ENCODE data around the gene TEDC1. TPM values are rescaled to one million over a fixed set of nuclear protein-coding genes. Genes with fewer than 3 reads are reported as not detected.

Gene TEDC1
- polyA plus RNA-seq, 1 of the 3 experiments (the other 2 are of a cell fraction) = 13.4 TPM

GRCh38 chr14:105442834-105443233, 48.2 kb upstream of the TEDC1 start:
- peaks cover 3 to 41% of the 10 kb centered on the region in 2 experiments for H3K36me3 ChIP-seq (replicated peaks in 1 of 2; ENCODE audit: control insufficient read depth in 1 of 2, insufficient read depth in 2 of 2, low read length in 1 of 2)
- H3K9me2 ChIP-seq = no peaks in the 10 kb centered on the region
- no peak overlapping the region for H2AFZ ChIP-seq (ENCODE audit: low read depth)
- ChIA-PET CTCF (interaction anchor here (1.0 kb wide), 1 partner anchor 72 kb away, joined by 3 read pairs; no protein-coding TSS in a partner anchor), POLR2A (interaction anchor here (1.1 kb wide), 1 partner anchor 29 kb away, joined by 3 read pairs; no protein-coding TSS in a partner anchor)
- H3K4me1 ChIP-seq (ENCODE audit: control insufficient read depth in 1 of 2, insufficient read depth in 2 of 2, low read depth in 1 of 2, low read length in 1 of 2) = peaks cover 0 to 4% of the 10 kb centered on the region in 2 experiments; a peak in 1 of 4 replicates
- no peaks in the 10 kb centered on the region for H3K27me3 ChIP-seq (ENCODE audit: insufficient read depth)
- no peak overlapping the region for H3K4me2 ChIP-seq
- WGBS (ENCODE audit: low lambda C conversion rate) = 100% methylated on average over 5 of the region's 12 CpGs
- peaks cover 57% of the 10 kb centered on the region for H3K79me2 ChIP-seq (ENCODE audit: insufficient read depth)
- H3K9me3 ChIP-seq = no peaks in the 10 kb centered on the region
- peaks cover 36% of the 10 kb centered on the region for H4K20me1 ChIP-seq (ENCODE audit: insufficient read depth)
- TF ChIP-seq GATA2 (CRISPR knock-in tag; IDR thresholded peaks at IDR 0.05) = no peak
- no peak for TF ChIP-seq FOXM1 (IDR thresholded peaks at IDR 0.05; ENCODE audit: low read depth)
- TF ChIP-seq ELF1 (IDR thresholded peaks at IDR 0.05) = no peak
- TF ChIP-seq, protein P1, sequence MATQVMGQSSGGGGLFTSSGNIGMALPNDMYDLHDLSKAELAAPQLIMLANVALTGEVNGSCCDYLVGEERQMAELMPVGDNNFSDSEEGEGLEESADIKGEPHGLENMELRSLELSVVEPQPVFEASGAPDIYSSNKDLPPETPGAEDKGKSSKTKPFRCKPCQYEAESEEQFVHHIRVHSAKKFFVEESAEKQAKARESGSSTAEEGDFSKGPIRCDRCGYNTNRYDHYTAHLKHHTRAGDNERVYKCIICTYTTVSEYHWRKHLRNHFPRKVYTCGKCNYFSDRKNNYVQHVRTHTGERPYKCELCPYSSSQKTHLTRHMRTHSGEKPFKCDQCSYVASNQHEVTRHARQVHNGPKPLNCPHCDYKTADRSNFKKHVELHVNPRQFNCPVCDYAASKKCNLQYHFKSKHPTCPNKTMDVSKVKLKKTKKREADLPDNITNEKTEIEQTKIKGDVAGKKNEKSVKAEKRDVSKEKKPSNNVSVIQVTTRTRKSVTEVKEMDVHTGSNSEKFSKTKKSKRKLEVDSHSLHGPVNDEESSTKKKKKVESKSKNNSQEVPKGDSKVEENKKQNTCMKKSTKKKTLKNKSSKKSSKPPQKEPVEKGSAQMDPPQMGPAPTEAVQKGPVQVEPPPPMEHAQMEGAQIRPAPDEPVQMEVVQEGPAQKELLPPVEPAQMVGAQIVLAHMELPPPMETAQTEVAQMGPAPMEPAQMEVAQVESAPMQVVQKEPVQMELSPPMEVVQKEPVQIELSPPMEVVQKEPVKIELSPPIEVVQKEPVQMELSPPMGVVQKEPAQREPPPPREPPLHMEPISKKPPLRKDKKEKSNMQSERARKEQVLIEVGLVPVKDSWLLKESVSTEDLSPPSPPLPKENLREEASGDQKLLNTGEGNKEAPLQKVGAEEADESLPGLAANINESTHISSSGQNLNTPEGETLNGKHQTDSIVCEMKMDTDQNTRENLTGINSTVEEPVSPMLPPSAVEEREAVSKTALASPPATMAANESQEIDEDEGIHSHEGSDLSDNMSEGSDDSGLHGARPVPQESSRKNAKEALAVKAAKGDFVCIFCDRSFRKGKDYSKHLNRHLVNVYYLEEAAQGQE (IDR thresholded peaks at IDR 0.05; ENCODE audit: low read depth, low read length) = no peak
- TF ChIP-seq SMC3 (IDR thresholded peaks at IDR 0.05; ENCODE audit: low read depth, low read length) = no peak
- TF ChIP-seq YY1 (IDR thresholded peaks at IDR 0.05; ENCODE audit: low read depth) = no peak
- no peak for TF ChIP-seq NFIC (IDR thresholded peaks at IDR 0.05; ENCODE audit: borderline replicate concordance)
- TF ChIP-seq JUND (IDR thresholded peaks at IDR 0.05) = no peak
- no peak for TF ChIP-seq RXRA (IDR thresholded peaks at IDR 0.05; ENCODE audit: borderline replicate concordance, low read depth)
- H3F3A ChIP-seq (replicated peaks; ENCODE audit: insufficient read depth) = no peaks in the 10 kb centered on the region
- DNase-seq = no peak
- no peak overlapping the region for H3K9ac ChIP-seq
- no peak overlapping the region for H3K4me3 ChIP-seq (ENCODE audit: low read depth in 2 of 2, low read length in 1 of 2)
- H3K27ac ChIP-seq (ENCODE audit: low read depth in 2 of 2, low read length in 1 of 2) = no peak overlapping the region

DNA sequence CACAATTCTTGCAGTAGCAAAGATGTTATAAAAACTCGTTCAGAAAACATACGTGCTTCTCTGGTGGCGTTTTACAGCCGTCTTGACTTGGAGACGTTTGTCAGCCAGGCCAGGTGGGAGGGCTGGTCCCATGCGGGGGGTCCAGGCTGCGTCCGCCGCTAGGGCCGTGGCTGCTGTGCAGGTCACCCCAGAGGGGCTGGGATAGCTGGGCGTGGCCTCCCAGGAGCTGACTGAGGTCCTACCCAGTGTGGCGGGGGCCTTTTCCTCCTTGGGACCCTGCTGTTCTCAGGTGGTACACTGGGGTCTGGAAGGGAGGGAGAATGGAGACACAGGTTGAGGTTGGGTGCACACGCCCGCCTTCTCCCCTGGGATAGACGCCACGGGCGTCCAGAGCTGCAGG, 46.2 kb upstream of the TEDC1 start:
- Histone ChIP-seq H2AFZ (ENCODE audit: low read depth) (no peak overlapping the region), H3K36me3 (replicated peaks in 1 of 2; ENCODE audit: control insufficient read depth in 1 of 2, insufficient read depth in 2 of 2, low read length in 1 of 2) (peaks cover 3 to 40% of the 10 kb centered on the region in 2 experiments), H3K27ac (ENCODE audit: low read depth in 2 of 2, low read length in 1 of 2) (no peak overlapping the region), H3K9me3 (no peaks in the 10 kb centered on the region), H3K79me2 (ENCODE audit: insufficient read depth) (peaks cover 48% of the 10 kb centered on the region), H3K9ac (no peak overlapping the region), H3K4me3 (ENCODE audit: low read depth in 2 of 2, low read length in 1 of 2) (no peak overlapping the region), H3F3A (replicated peaks; ENCODE audit: insufficient read depth) (no peaks in the 10 kb centered on the region), H3K4me1 (ENCODE audit: control insufficient read depth in 1 of 2, insufficient read depth in 2 of 2, low read depth in 1 of 2, low read length in 1 of 2) (peaks cover 0 to 6% of the 10 kb centered on the region in 2 experiments; a peak in 1 of 4 replicates), H3K9me2 (no peaks in the 10 kb centered on the region), H3K4me2 (no peak overlapping the region), H3K27me3 (ENCODE audit: insufficient read depth) (no peaks in the 10 kb centered on the region), H4K20me1 (ENCODE audit: insufficient read depth) (peaks cover 31% of the 10 kb centered on the region)
- no peak for DNase-seq
- WGBS (ENCODE audit: low lambda C conversion rate) = 96% methylated on average over 10 of the region's 17 CpGs
- ChIA-PET POLR2A (no interaction called here), CTCF (interaction anchor here (1.0 to 1.6 kb wide), 2 partner anchors 12 to 27 kb away, joined by 4 read pairs; no protein-coding TSS in a partner anchor)
- TF ChIP-seq POLR2AphosphoS5 (IDR thresholded peaks at IDR 0.05; ENCODE audit: low read depth, low read length) (no peak), JUND (IDR thresholded peaks at IDR 0.05) (no peak), RAD21 (IDR thresholded peaks at IDR 0.05; ENCODE audit: low read length) (no peak), FOSL2 (IDR thresholded peaks at IDR 0.05; ENCODE audit: borderline replicate concordance, low read depth) (no peak), MEF2A (IDR thresholded peaks at IDR 0.05; ENCODE audit: borderline replicate concordance, low read depth) (no peak), ELF1 (IDR thresholded peaks at IDR 0.05) (no peak), SMC3 (IDR thresholded peaks at IDR 0.05; ENCODE audit: low read depth, low read length) (no peak), RCOR1 (IDR thresholded peaks at IDR 0.05; ENCODE audit: low read length) (no peak), FOXJ3 (CRISPR knock-in tag; IDR thresholded peaks at IDR 0.05) (no peak), GABPA (IDR thresholded peaks at IDR 0.05; ENCODE audit: low read depth) (no peak), TAF1 (IDR thresholded peaks at IDR 0.05; ENCODE audit: borderline replicate concordance, low read depth, low read length) (no peak)

All from SK-N-SH (cell line).